ENCODE measurements around the gene EGFL7. TPM values are rescaled to one million over a fixed set of nuclear protein-coding genes. Genes with fewer than 3 reads are reported as not detected.

EGFL7 gene
- total RNA-seq, 1 donor from 2014 or later: 13.7 TPM

- no peak for DNase-seq
These were observed 23.2 kb downstream of the EGFL7 start for GRCh38 chr9:136685790-136686533.

- DNase-seq: no peak
These were observed 23.7 kb downstream of the EGFL7 start for GRCh38 chr9:136686534-136686793.

GRCh38 chr9:136686794-136687711 is 24.3 kb downstream of the EGFL7 start, which contains the start of gene AGPAT2:
Gene AGPAT2 (minus strand): TSS chr9:136687457. CDS start chr9:136687357, 100 bp downstream.
- no peak for DNase-seq

- no peak for DNase-seq
These were observed 25.1 kb downstream of the EGFL7 start for GRCh38 chr9:136687721-136688223.

GRCh38 chr9:136688274-136689107 is 25.8 kb downstream of the EGFL7 start:
- DNase-seq: no peak

- no peak for DNase-seq
These were observed 26.4 kb downstream of the EGFL7 start for GRCh38 chr9:136689108-136689460.

- no peak for DNase-seq
These were observed 27.5 kb downstream of the EGFL7 start for GRCh38 chr9:136690104-136690805.

- no peak for DNase-seq
These were observed 28.1 kb downstream of the EGFL7 start for GRCh38 chr9:136690806-136691261.

- DNase-seq: no peak
These were observed 28.8 kb downstream of the EGFL7 start for GRCh38 chr9:136691316-136692184.

GRCh38 chr9:136692185-136693134 is 29.7 kb downstream of the EGFL7 start:
- no peak for DNase-seq

- no peak for DNase-seq
These were observed 30.4 kb downstream of the EGFL7 start for GRCh38 chr9:136693135-136693489.

- no peak for DNase-seq
These were observed 30.9 kb downstream of the EGFL7 start for GRCh38 chr9:136693490-136694162.

- no peak for DNase-seq
These were observed 31.6 kb downstream of the EGFL7 start for GRCh38 chr9:136694163-136694871.

GRCh38 chr9:136694872-136695247 is 32.1 kb downstream of the EGFL7 start:
- DNase-seq: no peak

GRCh38 chr9:136695435-136695895 is 32.7 kb downstream of the EGFL7 start:
- DNase-seq: no peak

GRCh38 chr9:136695955-136696354 is 33.2 kb downstream of the EGFL7 start:
- no peak for DNase-seq

GRCh38 chr9:136696502-136696901 is 33.8 kb downstream of the EGFL7 start:
- no peak for DNase-seq

GRCh38 chr9:136697146-136697820 is 34.6 kb downstream of the EGFL7 start:
- DNase-seq: no peak

All from occipital lobe (tissue), 2 donors.